Naive B cell (primary cell): ENCODE results near the gene ARHGAP10. TPM values are rescaled to one million over a fixed set of nuclear protein-coding genes. Genes with fewer than 3 reads are reported as not detected.

Experiments
- ATAC-seq, 2 donors: fragments of 150-1000 bp; cut with Tn5 transposase; 2 replicates each; pipeline ENCODE4 v1.10.0; 2021; ENCODE audit warnings: low read depth in 2 of 2, mild to moderate bottlenecking in 2 of 2, moderate library complexity in 2 of 2
- DNase-seq: peaks from one replicate; pipeline ENCODE4 v3.0.0; 2022
- H3K27ac Mint-ChIP-seq, 6 donors: one replicate each; pipeline ENCODE4 v1.8.0; 2020 to 2022; ENCODE audit warnings: mild to moderate bottlenecking in 6 of 6, mixed read lengths in 6 of 6, moderate library complexity in 5 of 6, inconsistent platforms in 2 of 6
- H3K27me3 Mint-ChIP-seq, 3 donors: one replicate each; pipeline ENCODE4 v1.8.0; 2021 to 2022; ENCODE audit warnings: mixed read lengths in 3 of 3, mild to moderate bottlenecking in 1 of 3
- H3K36me3 Mint-ChIP-seq, 2 donors: one replicate each; pipeline ENCODE4 v1.8.0; 2020 to 2022; ENCODE audit warnings: mixed read lengths in 2 of 2, inconsistent platforms in 1 of 2, mild to moderate bottlenecking in 1 of 2
- H3K4me1 Mint-ChIP-seq, 3 donors: one replicate each; pipeline ENCODE4 v1.8.0; 2020 to 2022; ENCODE audit warnings: mixed read lengths in 3 of 3, inconsistent platforms in 1 of 3, mild to moderate bottlenecking in 1 of 3, moderate library complexity in 1 of 3
- H3K4me3 Mint-ChIP-seq, 8 donors: one replicate each; pipeline ENCODE4 v1.8.0; 2020 to 2022; ENCODE audit warnings: mild to moderate bottlenecking in 8 of 8, mixed read lengths in 8 of 8, moderate library complexity in 8 of 8, inconsistent platforms in 2 of 8
- H3K9me3 Mint-ChIP-seq, 7 donors: one replicate each; pipeline ENCODE4 v1.8.0; 2020 to 2022; ENCODE audit warnings: mixed read lengths in 7 of 7, mild to moderate bottlenecking in 5 of 7, inconsistent platforms in 2 of 7, moderate library complexity in 1 of 7
- polyA plus RNA-seq, 6 donors: library from polyadenylated mRNA; unstranded; fragments of 300-500 nt; fragmentation: Illumina TruSeq; gene quantifications; one replicate each; pipeline ENCODE4 v1.2.3, GENCODE V29; 2021; ENCODE audit warnings: low read depth in 6 of 6

ARHGAP10 gene
- polyA plus RNA-seq, 6 donors from 2014 or later: 0.26 TPM; not detected in 5

GRCh38 chr4:147913137-147913536 is 181.2 kb downstream of the ARHGAP10 start:
- H3K4me3 Mint-ChIP-seq: no peak overlapping the region
- H3K27me3 Mint-ChIP-seq: no peaks in the 10 kb centered on the region
- no peak for ATAC-seq
- H3K27ac Mint-ChIP-seq: no peak overlapping the region
- no peaks in the 10 kb centered on the region for H3K9me3 Mint-ChIP-seq
- DNase-seq: no peak
- no peaks in the 10 kb centered on the region for H3K36me3 Mint-ChIP-seq
- H3K4me1 Mint-ChIP-seq: no peaks in the 10 kb centered on the region

- no peak for ATAC-seq
- Mint-ChIP-seq H3K36me3 (no peaks in the 10 kb centered on the region), H3K27me3 (peaks cover 0 to 6% (median 0%) of the 10 kb centered on the region in 3 donors), H3K4me1 (no peaks in the 10 kb centered on the region), H3K9me3 (no peaks in the 10 kb centered on the region), H3K4me3 (no peak overlapping the region), H3K27ac (no peak overlapping the region)
- no peak for DNase-seq
Observed at GRCh38 chr4:147916351-147916750, 184.5 kb downstream of the ARHGAP10 start.

GRCh38 chr4:147923381-147923780 is 191.5 kb downstream of the ARHGAP10 start:
- no peaks in the 10 kb centered on the region for H3K36me3 Mint-ChIP-seq
- no peaks in the 10 kb centered on the region for H3K9me3 Mint-ChIP-seq
- no peak for DNase-seq
- H3K27me3 Mint-ChIP-seq: peaks cover 0 to 6% (median 0%) of the 10 kb centered on the region in 3 donors
- no peak for ATAC-seq
- no peak overlapping the region for H3K27ac Mint-ChIP-seq
- no peaks in the 10 kb centered on the region for H3K4me1 Mint-ChIP-seq
- no peak overlapping the region for H3K4me3 Mint-ChIP-seq

- Mint-ChIP-seq H3K27ac (no peak overlapping the region), H3K27me3 (peaks cover 0 to 6% (median 0%) of the 10 kb centered on the region in 3 donors), H3K4me3 (no peak overlapping the region), H3K36me3 (no peaks in the 10 kb centered on the region), H3K4me1 (no peaks in the 10 kb centered on the region), H3K9me3 (no peaks in the 10 kb centered on the region)
- no peak for ATAC-seq
- no peak for DNase-seq
Observed at GRCh38 chr4:147923854-147924253, 192.0 kb downstream of the ARHGAP10 start.

GRCh38 chr4:147924604-147925412 is 192.9 kb downstream of the ARHGAP10 start:
- H3K27ac Mint-ChIP-seq: no peak overlapping the region
- H3K4me3 Mint-ChIP-seq: no peak overlapping the region
- H3K36me3 Mint-ChIP-seq: no peaks in the 10 kb centered on the region
- DNase-seq: no peak
- ATAC-seq: no peak
- peaks cover 0 to 6% (median 0%) of the 10 kb centered on the region in 3 donors for H3K27me3 Mint-ChIP-seq
- no peaks in the 10 kb centered on the region for H3K4me1 Mint-ChIP-seq
- no peaks in the 10 kb centered on the region for H3K9me3 Mint-ChIP-seq

GRCh38 chr4:147927377-147928137 is 195.7 kb downstream of the ARHGAP10 start:
- Mint-ChIP-seq H3K4me3 (no peak overlapping the region), H3K36me3 (no peaks in the 10 kb centered on the region), H3K27ac (no peak overlapping the region), H3K4me1 (no peaks in the 10 kb centered on the region), H3K27me3 (no peaks in the 10 kb centered on the region), H3K9me3 (no peaks in the 10 kb centered on the region)
- no peak for DNase-seq
- ATAC-seq: no peak

GRCh38 chr4:147928400-147928799 is 196.5 kb downstream of the ARHGAP10 start:
- H3K4me1 Mint-ChIP-seq: no peaks in the 10 kb centered on the region
- H3K4me3 Mint-ChIP-seq: no peak overlapping the region

GRCh38 chr4:147929746-147930145 is 197.9 kb downstream of the ARHGAP10 start:
- Mint-ChIP-seq H3K36me3 (no peaks in the 10 kb centered on the region), H3K9me3 (no peaks in the 10 kb centered on the region), H3K27me3 (no peaks in the 10 kb centered on the region), H3K4me1 (no peaks in the 10 kb centered on the region), H3K27ac (no peak overlapping the region), H3K4me3 (no peak overlapping the region)
- no peak for ATAC-seq
- no peak for DNase-seq

More at GRCh38 chr4:147928400-147928799, 196.5 kb downstream of the ARHGAP10 start:
- no peaks in the 10 kb centered on the region for H3K27me3 Mint-ChIP-seq
- no peak for ATAC-seq
- H3K27ac Mint-ChIP-seq: no peak overlapping the region
- no peaks in the 10 kb centered on the region for H3K9me3 Mint-ChIP-seq
- no peak for DNase-seq
- H3K36me3 Mint-ChIP-seq: no peaks in the 10 kb centered on the region

- Mint-ChIP-seq H3K36me3 (no peaks in the 10 kb centered on the region), H3K27me3 (no peaks in the 10 kb centered on the region), H3K9me3 (no peaks in the 10 kb centered on the region), H3K27ac (peak overlapping the region in 1 of 6 donors; percentile 20), H3K4me1 (no peaks in the 10 kb centered on the region), H3K4me3 (peak overlapping the region in 1 of 8 donors; percentile 29)
- DNase-seq (no peak), ATAC-seq (no peak)
Observed at GRCh38 chr4:147933316-147933715, 201.4 kb downstream of the ARHGAP10 start.

- Mint-ChIP-seq H3K9me3 (no peaks in the 10 kb centered on the region), H3K36me3 (no peaks in the 10 kb centered on the region), H3K4me1 (no peaks in the 10 kb centered on the region), H3K27ac (no peak overlapping the region), H3K4me3 (peak overlapping the region in 1 of 8 donors; percentile 29), H3K27me3 (no peaks in the 10 kb centered on the region)
- ATAC-seq (no peak), DNase-seq (no peak)
Observed at GRCh38 chr4:147933779-147934178, 201.9 kb downstream of the ARHGAP10 start.

- Mint-ChIP-seq H3K9me3 (no peaks in the 10 kb centered on the region), H3K36me3 (no peaks in the 10 kb centered on the region), H3K4me1 (peaks cover 9 to 11% (median 9%) of the 10 kb centered on the region in 3 donors), H3K4me3 (no peak overlapping the region), H3K27me3 (no peaks in the 10 kb centered on the region), H3K27ac (no peak overlapping the region)
- no peak for ATAC-seq
- DNase-seq: no peak
Observed at GRCh38 chr4:147938496-147938895, 206.6 kb downstream of the ARHGAP10 start.

- DNase-seq: no peak
- Mint-ChIP-seq H3K36me3 (no peaks in the 10 kb centered on the region), H3K27me3 (no peaks in the 10 kb centered on the region), H3K4me1 (peaks cover 9 to 23% (median 19%) of the 10 kb centered on the region in 3 donors), H3K4me3 (peak overlapping the region in 1 of 8 donors; percentile 14), H3K9me3 (no peaks in the 10 kb centered on the region), H3K27ac (no peak overlapping the region)
- ATAC-seq: no peak
Observed at GRCh38 chr4:147940171-147940570, 208.3 kb downstream of the ARHGAP10 start.

GRCh38 chr4:147941373-147941772 is 209.5 kb downstream of the ARHGAP10 start:
- peaks cover 9 to 23% (median 21%) of the 10 kb centered on the region in 3 donors for H3K4me1 Mint-ChIP-seq
- no peak for ATAC-seq
- no peak overlapping the region for H3K4me3 Mint-ChIP-seq
- DNase-seq: no peak
- no peaks in the 10 kb centered on the region for H3K36me3 Mint-ChIP-seq
- no peak overlapping the region for H3K27ac Mint-ChIP-seq
- H3K9me3 Mint-ChIP-seq: no peaks in the 10 kb centered on the region
- no peaks in the 10 kb centered on the region for H3K27me3 Mint-ChIP-seq

- Mint-ChIP-seq H3K27me3 (no peaks in the 10 kb centered on the region), H3K4me3 (peak overlapping the region in 4 of 8 donors; percentile 2 to 48 (median 20)), H3K9me3 (no peaks in the 10 kb centered on the region), H3K4me1 (peaks cover 9 to 23% (median 21%) of the 10 kb centered on the region in 3 donors), H3K36me3 (no peaks in the 10 kb centered on the region), H3K27ac (no peak overlapping the region)
- ATAC-seq (no peak), DNase-seq (no peak)
Observed at GRCh38 chr4:147942729-147943128, 210.8 kb downstream of the ARHGAP10 start.
